ENCODE results near the gene CD1B.
"Not testable (repeated sequence)": the region's sequence is repeated elsewhere in the genome, so short reads cannot be mapped to it uniquely, and the experiment has no call there.

Gene CD1B

DNA sequence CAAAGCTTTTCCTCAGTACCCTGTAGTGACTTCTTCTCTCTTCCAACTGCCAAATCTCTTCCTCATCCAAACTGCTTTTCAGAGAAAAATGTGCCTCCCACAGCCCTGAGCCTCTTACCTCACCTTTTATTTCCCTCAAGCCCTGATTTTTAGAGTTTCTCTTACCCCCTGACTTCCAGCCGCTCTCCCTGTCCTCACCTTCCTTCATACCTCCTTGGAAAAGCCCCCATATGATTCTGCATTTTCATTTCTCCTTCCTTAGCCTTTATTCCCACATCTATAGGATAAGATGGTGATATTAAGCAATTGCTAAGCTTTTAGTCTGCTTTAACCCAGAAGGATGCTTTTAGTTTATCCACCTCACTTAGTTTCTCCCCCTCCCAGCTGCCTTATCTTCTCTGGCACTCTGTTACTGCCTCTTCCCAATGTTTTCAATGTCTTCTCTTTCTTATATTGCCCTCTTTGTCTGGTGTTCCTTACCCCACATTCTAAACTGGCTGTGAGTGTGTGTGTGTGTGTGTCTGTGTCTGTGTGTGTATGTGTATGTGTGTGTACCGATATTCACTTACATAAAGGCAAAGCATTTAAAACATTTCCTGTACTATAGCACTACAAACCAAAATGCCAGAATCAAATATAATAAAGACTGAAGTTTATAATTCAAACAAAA is at the start of gene CD1B:
Gene CD1B (minus strand): TSS at position 51 of the 670 bp plus-strand sequence. CDS start 108 bp downstream, outside the sequence.
- DNase-seq = no peak

DNA sequence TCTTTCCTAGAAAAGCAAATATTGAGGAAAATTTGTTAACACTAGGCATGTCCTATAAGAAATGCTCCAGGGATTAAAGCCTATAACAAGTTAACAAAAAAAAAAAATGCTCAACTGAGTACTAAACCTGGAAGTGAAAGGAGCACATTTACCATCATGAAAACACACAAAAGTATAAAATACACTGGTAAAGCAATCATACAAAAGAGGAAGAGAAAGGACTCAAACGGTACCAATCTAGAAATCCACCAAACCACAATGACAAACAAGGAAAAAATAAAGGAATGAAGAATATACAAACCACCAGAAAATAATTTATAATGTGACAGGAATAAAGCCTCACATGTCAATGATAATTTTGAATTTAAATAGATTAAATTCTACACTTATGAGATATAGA is 43.5 kb upstream of the CD1B start:
- no peak for DNase-seq

DNA sequence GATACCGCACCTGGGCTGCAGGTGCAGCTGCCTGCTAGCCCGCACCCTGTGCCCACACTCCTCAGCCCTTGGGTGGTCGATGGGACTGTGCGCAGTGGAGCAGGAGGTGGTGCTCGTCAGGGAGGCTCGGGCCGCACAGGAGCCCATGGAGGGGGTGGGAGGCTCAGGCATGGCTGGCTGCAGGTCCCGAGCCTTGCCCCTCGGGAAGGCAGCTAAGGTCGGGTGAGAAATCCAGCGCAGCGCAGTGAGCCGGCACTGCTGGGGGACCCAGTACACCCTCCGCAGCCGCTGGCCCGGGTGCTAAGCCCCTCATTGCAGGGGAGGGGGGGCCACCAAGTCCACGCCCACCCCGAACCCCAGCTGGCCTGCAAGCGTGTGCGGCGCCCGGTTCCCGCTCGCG is 42.8 kb upstream of the CD1B start:
- DNase-seq = not testable (repeated sequence)

DNA sequence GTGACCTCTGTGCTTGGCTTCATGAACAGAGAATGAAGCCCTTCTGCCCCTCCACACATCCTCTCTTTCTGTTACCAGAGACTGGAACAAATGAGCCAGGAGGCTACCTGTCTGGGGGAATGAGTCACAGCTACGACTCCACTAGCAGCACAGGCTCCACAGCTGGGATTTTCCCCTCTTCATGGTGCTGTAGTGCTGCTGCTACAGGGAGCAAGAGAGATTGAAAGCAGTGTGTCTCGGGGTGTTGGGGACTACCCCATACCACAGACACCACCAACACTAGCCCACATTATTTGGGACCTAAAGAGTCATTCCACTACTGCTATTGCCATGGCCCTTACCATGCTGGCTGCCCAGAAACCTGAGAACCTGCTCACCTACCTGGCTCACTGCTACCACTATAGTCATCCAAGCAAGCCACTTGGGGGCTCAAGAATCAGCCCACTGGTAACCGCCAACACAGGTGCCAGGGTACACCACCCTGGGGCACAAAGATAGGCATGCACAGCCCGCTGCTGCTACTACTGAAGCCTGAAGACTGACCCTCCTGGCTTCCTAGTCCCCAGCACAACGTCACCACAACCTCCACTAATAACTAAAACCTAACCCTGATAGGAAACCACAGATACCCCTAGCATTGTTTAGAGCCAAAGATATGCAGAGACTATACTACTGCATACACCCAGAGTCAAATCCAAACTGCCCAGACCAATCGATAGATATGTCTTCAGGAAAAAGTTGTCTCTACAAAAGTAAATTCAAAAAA is 40.0 kb upstream of the CD1B start:
- DNase-seq = no peak

DNA sequence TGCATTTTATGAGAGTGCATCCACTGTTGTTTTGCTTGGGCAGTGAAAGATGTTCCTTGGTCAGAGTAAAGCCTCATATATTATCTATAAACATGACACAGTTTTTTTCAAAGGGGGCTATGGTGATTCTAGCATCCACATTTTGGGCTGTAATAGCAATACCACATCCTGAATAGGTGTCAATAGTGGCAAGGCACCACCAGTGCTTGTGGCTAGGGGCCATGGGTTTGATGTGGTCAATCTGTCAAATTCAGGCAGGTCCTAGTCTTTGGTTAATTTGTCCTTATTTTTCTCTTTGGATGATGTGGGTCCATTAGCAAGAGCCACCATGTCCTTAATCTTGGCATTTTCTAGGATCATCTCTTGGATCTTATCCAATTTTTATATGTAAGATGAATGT is 35.5 kb upstream of the CD1B start:
- DNase-seq = no peak

- no peak for DNase-seq
Observed at GRCh38 chr1:158362941-158363340, 31.6 kb upstream of the CD1B start.

DNA sequence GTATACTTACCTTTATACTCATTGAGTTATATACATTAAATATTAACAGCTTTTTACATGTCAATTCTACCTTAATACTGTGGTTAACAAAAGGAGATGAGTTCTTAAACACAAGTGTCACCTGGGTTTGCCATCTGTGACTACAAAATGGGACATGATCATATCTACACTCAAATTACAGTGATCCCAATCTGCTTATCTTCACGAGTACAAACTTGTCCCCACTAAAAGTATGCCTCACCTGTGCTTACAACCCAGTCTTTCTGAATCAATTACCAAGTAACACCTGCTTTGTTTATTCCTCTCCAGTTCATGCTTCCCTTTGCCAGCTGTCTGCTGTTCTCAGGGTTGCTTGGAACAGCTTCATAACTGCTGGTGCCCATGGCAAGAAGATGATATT is 31.2 kb upstream of the CD1B start:
- DNase-seq = no peak

GRCh38 chr1:158357441-158357840 is 26.1 kb upstream of the CD1B start:
- no peak for DNase-seq

GRCh38 chr1:158356616-158357015 is 25.3 kb upstream of the CD1B start:
- no peak for DNase-seq

GRCh38 chr1:158355773-158356285 is 24.5 kb upstream of the CD1B start:
- no peak for DNase-seq

- DNase-seq = no peak
Observed at GRCh38 chr1:158354255-158354654, 22.9 kb upstream of the CD1B start.

DNA sequence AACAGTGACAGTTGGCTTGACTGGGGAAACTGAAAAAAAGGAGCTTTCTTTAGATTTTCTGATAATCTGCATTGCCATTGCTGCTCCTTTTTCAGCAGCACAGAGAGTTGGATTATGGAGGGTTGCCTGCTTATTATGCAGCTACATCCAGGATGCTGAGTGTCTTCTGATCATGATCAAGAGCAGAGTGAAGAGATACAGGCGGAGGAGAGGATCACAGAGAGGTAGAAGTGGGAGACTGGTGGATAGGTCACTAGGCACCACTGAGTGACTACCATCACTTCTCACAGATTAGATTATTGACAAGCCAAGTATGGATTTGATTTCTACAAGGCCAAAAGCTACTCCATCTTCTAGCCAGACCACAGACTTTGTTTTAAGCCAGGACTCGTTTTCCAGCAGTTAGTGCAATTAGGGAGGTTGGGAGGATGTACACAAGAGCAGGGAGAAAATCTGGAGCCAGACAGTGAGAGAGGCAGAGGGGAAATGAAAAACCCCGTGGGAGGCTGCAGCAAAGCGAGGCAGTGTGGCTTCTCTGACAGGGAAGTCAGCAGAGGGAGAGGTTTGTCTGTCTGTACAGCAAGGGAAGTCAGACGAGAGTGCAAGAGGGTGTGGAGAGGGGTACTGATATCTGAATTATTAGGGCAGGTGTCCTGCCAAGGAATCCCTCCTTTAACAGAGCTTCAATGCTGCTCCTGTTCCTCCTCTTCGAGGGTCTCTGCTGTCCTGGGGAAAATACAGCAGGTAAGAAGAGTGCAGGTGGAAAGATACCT is 22.2 kb upstream of the CD1B start, which contains the start of gene CD1E:
Gene CD1E (plus strand): TSS at position 592 of the 773 bp plus-strand sequence. CDS start 95 bp downstream, at position 687.
- DNase-seq = no peak

GRCh38 chr1:158348946-158349345 is 17.6 kb upstream of the CD1B start:
- not testable (repeated sequence) for DNase-seq

GRCh38 chr1:158336413-158336812 is 5.1 kb upstream of the CD1B start:
- not testable (repeated sequence) for DNase-seq

GRCh38 chr1:158335213-158335532 is 3.8 kb upstream of the CD1B start:
- no peak for DNase-seq

DNA sequence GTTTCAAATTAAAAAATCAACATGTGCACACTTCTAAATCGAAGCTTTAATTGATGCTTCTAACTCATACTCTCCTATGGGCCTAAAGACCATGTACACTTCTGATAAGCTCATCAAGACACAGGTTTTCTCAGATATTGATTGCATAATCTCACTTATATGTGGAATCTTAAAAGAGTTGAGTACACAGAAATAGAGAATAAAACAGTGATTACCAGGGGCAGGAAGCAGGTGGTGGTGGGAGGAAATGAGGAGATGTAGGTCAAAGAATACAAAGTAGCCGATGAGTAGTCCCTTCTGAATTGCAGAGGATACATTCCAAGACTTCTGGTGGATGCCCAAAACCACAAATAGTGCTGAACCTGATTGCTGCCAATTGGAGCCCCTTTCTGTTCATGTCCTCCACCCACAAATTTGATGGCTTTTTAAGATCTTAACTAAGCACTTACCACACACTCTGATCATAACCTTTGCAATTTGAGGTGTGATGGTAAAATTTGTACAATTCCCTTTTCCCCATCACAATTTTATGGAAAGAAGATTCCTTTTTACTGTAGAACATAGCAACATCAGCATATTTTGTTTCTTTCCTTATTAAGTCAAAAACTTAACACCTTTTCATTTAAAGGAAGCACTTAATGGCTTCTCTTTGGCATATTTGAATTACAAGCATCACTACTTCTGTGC is 3.3 kb upstream of the CD1B start:
- DNase-seq = no peak

GRCh38 chr1:158333405-158334155 is 2.2 kb upstream of the CD1B start:
- no peak for DNase-seq

- DNase-seq = no peak
Observed at GRCh38 chr1:158331106-158331425, 265 bp downstream of the CD1B start.

DNA sequence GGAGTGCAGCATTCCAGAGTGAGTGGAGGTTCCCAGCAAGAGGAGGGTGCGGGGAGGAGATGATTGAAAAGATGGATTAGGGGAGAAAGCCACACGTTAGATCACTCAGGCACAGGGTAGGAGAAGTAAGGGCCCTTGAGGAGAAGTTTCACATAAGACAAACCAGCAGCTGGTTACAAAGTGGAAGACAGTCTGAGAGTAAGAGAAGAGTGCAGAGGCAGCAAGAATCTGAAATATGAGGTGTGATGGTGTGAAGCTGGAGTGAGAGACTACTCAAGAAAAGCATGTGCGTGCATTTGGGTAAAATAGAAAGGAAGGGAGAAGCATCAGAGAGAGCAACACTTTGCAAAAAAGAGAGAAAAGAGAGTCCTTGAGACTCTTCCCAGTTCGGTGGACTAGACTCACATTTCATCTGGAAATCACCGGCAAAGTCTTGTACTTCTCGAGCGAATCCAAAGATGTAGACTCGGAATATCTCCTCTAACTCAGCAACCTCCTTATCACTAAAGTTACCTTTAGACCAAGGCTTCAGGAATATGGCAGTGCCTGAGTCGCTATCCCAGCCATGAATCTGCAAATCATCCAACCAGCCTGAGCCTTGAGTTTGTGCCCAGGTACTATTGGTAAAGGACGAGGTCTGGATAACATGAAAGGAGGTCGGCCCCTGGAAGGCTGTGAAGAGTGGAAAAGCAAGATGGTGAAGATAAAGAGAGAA is 783 bp downstream of the CD1B start:
- DNase-seq = no peak

GRCh38 chr1:158329733-158330132 is 1.6 kb downstream of the CD1B start:
- no peak for DNase-seq

- no peak for DNase-seq
Observed at GRCh38 chr1:158329300-158329699, 2.0 kb downstream of the CD1B start.

DNA sequence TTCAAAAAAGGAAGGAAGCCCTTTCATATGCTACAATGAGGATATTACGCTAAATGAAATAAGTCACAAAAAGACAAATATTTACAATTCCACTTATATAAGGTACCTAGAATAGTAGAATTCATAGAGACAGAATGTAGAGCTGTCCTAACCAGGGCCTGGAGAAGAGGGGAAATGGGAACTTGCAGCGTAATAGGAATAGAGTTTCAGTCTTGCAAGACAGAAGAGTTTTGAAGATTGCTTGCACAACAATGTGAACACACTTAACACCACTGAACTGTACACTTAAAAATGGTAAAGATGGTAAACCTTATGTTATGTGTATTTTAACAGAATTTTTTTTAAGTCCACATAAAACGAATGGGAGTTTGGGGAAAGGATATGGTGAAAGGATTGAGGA is 2.9 kb downstream of the CD1B start:
- DNase-seq = no peak

All from NCI-H1048 (cell line).